ENCODE results near the gene ZNF318.
"Not testable (repeated sequence)": the region's sequence is repeated elsewhere in the genome, so short reads cannot be mapped to it uniquely, and the experiment has no call there.

The ZNF318 gene

GRCh38 chr6:43373252-43373875 lies 3.9 kb upstream of the ZNF318 start:
- no peak for DNase-seq (ENCODE audit: low read depth)
- H3K4me3 ChIP-seq (ENCODE audit: control insufficient read depth, low read depth, low read length), result no peak overlapping the region
- no peak for TF ChIP-seq CTCF (IDR thresholded peaks at IDR 0.05; ENCODE audit: control insufficient read depth, insufficient read depth, low read depth, low read length, missing control alignments)

DNA sequence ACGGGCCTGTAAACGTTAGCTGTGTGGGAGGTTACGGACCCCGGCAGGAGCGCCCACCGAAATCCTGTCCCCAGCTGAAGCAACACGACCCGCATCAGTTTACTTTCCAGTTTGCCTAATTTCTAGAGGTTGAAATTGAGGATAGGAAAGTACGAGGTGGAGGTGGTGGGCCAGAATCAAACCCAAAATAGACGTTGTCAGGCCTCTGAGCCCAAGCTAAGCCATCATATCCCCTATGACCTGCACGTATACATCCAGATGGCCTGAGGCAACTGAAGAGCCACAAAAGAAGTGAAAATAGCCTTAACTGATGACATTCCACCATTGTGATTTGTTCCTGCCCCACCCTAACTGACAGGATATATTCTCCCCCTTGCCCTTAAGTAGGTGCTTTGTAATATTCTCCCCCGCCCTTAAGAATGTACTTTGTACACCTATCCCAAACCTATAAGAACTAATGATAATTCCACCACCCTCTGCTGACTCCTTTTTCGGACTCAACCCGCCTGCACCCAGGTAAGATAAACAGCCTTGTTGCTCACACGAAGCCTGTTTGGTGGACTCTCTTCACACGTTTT lies 645 bp upstream of the ZNF318 start:
- peak overlapping the region; percentile 23 for H3K4me3 ChIP-seq (ENCODE audit: control insufficient read depth, low read depth, low read length)
- DNase-seq (ENCODE audit: low read depth), result not testable (repeated sequence)

- peak overlapping the region; percentile 61 for H3K4me3 ChIP-seq (ENCODE audit: control insufficient read depth, low read depth, low read length)
- TF ChIP-seq CTCF (IDR thresholded peaks at IDR 0.05; ENCODE audit: control insufficient read depth, insufficient read depth, low read depth, low read length, missing control alignments), result no peak
- no peak for DNase-seq (ENCODE audit: low read depth)
These were observed 937 bp downstream of the ZNF318 start for GRCh38 chr6:43368259-43369160.

DNA sequence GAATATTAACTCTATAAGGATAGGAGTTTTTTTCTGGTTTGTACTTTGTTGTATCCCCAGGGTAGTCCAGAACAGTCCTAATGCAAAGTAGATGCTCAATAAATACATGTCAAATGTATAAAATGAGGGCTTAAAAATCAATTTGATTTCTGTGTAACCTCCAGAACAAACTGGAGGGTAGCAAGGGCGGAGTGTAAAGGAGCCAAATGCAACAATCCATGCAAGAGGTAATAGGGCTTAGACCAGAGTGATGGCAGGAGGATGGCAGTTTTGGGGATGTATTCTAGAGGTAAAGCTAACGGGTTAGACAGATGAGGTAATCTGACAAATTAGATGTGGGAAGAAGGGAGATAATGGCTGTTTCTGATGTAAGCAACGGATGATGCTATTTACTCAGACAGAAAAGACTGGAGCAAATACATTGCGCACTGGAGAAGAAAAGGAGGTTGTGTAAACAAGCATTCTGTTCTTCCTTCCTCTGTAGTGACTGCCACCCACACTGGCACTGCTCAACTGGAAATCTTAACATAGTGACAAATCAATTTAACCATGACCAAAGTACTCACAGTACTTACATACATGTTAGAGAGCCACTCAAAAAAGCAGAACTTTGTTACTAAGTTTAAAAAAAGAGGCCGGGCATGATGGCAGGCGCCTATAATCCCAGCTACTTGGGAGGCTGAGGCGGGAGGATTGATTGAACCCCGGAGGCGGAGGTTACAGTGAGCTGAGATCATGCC lies 2.0 kb downstream of the ZNF318 start:
- no peak for TF ChIP-seq CTCF (IDR thresholded peaks at IDR 0.05; ENCODE audit: control insufficient read depth, insufficient read depth, low read depth, low read length, missing control alignments)
- no peak overlapping the region for H3K4me3 ChIP-seq (ENCODE audit: control insufficient read depth, low read depth, low read length)
- DNase-seq (ENCODE audit: low read depth), result no peak

DNA sequence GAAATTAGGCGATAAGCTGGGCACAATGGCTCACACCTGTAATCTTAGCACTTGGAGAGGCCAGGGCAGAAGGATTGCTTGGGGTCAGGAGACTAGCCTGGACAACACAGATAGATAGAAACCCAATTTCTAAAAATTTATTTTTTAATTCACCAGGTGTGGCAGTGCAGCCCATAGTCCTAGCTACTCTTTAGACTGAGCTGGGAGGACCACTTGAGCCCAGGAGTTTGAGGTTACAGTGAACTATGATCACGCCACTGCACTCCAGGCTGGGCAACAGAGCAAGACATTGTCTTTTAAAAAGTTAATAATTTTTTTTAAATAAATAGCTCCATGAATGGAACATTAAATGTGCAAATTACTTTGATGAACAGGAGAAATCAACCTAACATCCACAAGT lies 8.2 kb downstream of the ZNF318 start:
- DNase-seq (ENCODE audit: low read depth), result no peak
- H3K4me3 ChIP-seq (ENCODE audit: control insufficient read depth, low read depth, low read length), result no peak overlapping the region
- no peak for TF ChIP-seq CTCF (IDR thresholded peaks at IDR 0.05; ENCODE audit: control insufficient read depth, insufficient read depth, low read depth, low read length, missing control alignments)

GRCh38 chr6:43359831-43360230 lies 9.6 kb downstream of the ZNF318 start:
- no peak overlapping the region for H3K4me3 ChIP-seq (ENCODE audit: control insufficient read depth, low read depth, low read length)
- DNase-seq (ENCODE audit: low read depth), result no peak
- TF ChIP-seq CTCF (IDR thresholded peaks at IDR 0.05; ENCODE audit: control insufficient read depth, insufficient read depth, low read depth, low read length, missing control alignments), result no peak

All from AG09309 (cell line).